Measurements from ENCODE around the gene ANKRD24. TPM values are rescaled to one million over a fixed set of nuclear protein-coding genes. Genes with fewer than 3 reads are reported as not detected.

The ANKRD24 gene
- total and polyA plus RNA-seq, 4 donors = 0.28 to 2.5 (median 1.4) TPM

DNA sequence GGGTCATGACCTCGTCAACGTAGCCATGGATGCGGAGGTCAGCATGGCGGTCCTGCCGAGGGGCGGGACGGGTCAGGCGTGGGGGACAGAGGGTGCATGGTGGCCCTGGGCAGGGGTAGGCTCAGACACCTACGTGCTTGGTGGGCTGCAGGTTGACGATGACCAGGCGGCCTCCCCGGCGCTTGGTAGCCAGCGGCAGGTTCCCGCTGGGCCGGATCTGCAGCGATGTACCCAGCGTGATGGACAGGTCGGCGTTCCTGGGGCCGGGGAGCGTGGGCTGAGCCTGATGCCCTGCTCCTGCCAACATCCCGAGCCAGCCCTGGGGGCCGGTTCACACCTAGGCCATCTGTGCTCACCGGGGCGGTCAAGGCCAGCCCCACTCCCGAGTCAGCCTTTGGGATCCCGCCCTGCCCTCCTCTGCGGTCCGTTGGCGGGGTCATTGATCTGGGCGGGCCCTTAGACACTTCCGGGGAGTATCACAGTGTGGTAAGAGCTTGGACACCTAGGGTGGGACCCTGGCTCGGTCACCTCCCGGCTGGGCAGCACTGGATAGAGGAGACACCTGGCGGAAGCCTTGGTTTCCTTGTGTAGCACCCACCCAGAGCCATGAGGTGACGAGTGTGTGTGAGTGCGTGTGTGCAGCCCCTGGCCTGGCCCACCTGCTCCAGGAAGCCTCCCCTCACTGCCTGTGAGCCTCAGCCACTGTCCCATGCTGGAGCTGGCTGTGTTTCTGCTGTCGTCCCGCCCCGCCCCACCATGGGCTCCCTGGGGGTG lies 7.4 kb upstream of the ANKRD24 start:
- Histone ChIP-seq H3K27ac (ENCODE audit: low read depth in 1 of 2, low read length in 2 of 2) (no peak overlapping the region), H3K9ac (ENCODE audit: low read depth in 1 of 2, low read length in 2 of 2) (no peak overlapping the region), H3K4me3 (ENCODE audit: low read depth in 1 of 3, low read length in 3 of 3) (no peak overlapping the region), H3K9me3 (ENCODE audit: control insufficient read depth in 4 of 4, low read length in 3 of 4) (no peaks in the 10 kb centered on the region), H3K36me3 (ENCODE audit: control insufficient read depth in 4 of 4, insufficient read depth in 3 of 4, low read depth in 1 of 4, low read length in 3 of 4) (peaks cover 8 to 14% (median 12%) of the 10 kb centered on the region in 4 donors), H3K4me1 (ENCODE audit: control insufficient read depth in 4 of 4, insufficient read depth in 4 of 4, low read length in 3 of 4) (peaks cover 0 to 4% (median 0%) of the 10 kb centered on the region in 4 donors), H3K27me3 (ENCODE audit: control insufficient read depth in 4 of 4, insufficient read depth in 4 of 4, low read length in 3 of 4) (no peaks in the 10 kb centered on the region)
- 85% methylated on average over 41 of the region's 41 CpGs for WGBS
- TF ChIP-seq RXRA (IDR thresholded peaks at IDR 0.05) = peak; percentile 14 to 49
- TF ChIP-seq FOXA1 (IDR thresholded peaks at IDR 0.05) = no peak
- TF ChIP-seq YY1 (IDR thresholded peaks at IDR 0.05) = no peak
- TF ChIP-seq NR2F2 (IDR thresholded peaks at IDR 0.05) = no peak
- TF ChIP-seq TAF1 (conservative IDR thresholded peaks at IDR 0.05) = no peak
- DNase-seq (ENCODE audit: low spot score) = no peak

DNA sequence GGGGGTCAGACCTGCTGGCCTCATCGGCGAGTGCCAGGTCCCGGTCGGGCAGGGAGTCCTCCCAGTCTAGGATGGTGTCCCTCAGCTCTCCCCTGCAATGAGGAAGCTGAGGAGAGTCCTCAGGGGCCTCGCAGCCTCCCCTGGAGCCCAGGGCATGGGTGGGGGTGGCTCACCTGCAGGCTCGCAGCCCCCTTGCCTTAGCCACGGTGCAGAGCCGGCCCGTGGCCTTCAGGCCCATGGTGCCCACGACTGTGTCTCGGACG lies 6.9 kb upstream of the ANKRD24 start:
- no peak for TF ChIP-seq HNF4A (conservative IDR thresholded peaks at IDR 0.05)
- no peak for DNase-seq (ENCODE audit: low spot score)
- WGBS = 95% methylated on average over 12 of the region's 12 CpGs
- Histone ChIP-seq H3K27ac (ENCODE audit: low read depth in 1 of 2, low read length in 2 of 2) (no peak overlapping the region), H3K4me1 (ENCODE audit: control insufficient read depth in 4 of 4, insufficient read depth in 4 of 4, low read length in 3 of 4) (peaks cover 2 to 7% (median 3%) of the 10 kb centered on the region in 4 donors), H3K4me3 (ENCODE audit: low read depth in 1 of 3, low read length in 3 of 3) (no peak overlapping the region), H3K27me3 (ENCODE audit: control insufficient read depth in 4 of 4, insufficient read depth in 4 of 4, low read length in 3 of 4) (no peaks in the 10 kb centered on the region), H3K36me3 (ENCODE audit: control insufficient read depth in 4 of 4, insufficient read depth in 3 of 4, low read depth in 1 of 4, low read length in 3 of 4) (peaks cover 7 to 13% (median 11%) of the 10 kb centered on the region in 4 donors), H3K9me3 (ENCODE audit: control insufficient read depth in 4 of 4, low read length in 3 of 4) (no peaks in the 10 kb centered on the region), H3K9ac (ENCODE audit: low read depth in 1 of 2, low read length in 2 of 2) (no peak overlapping the region)

DNA sequence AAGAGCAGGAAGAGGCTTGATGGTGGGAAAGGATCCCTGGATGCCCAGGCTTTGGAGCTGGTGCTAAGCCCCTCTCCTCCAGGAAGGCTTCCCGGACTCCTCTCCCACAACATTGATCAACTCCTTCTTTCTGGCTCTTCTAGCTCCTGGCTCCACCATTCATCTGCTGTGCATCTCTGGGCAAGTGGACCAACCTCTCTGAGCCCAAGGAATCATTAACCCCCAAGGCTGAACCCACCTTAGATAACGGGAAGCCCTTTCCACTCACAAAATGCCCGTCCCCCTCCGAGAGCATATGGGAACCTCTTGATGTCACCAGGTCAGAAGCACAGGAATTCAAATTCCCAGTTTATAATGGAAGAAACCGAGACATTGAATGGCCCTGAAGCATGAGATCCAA lies 5.3 kb upstream of the ANKRD24 start:
- H3K27me3 ChIP-seq (ENCODE audit: control insufficient read depth in 4 of 4, insufficient read depth in 4 of 4, low read length in 3 of 4) = no peaks in the 10 kb centered on the region
- no peak for DNase-seq (ENCODE audit: low spot score)
- H3K4me3 ChIP-seq (ENCODE audit: low read depth in 1 of 3, low read length in 3 of 3) = no peak overlapping the region
- no peak for TF ChIP-seq EGR1 (IDR thresholded peaks at IDR 0.05; ENCODE audit: low read depth in 2 of 2)
- TF ChIP-seq, protein P1, sequence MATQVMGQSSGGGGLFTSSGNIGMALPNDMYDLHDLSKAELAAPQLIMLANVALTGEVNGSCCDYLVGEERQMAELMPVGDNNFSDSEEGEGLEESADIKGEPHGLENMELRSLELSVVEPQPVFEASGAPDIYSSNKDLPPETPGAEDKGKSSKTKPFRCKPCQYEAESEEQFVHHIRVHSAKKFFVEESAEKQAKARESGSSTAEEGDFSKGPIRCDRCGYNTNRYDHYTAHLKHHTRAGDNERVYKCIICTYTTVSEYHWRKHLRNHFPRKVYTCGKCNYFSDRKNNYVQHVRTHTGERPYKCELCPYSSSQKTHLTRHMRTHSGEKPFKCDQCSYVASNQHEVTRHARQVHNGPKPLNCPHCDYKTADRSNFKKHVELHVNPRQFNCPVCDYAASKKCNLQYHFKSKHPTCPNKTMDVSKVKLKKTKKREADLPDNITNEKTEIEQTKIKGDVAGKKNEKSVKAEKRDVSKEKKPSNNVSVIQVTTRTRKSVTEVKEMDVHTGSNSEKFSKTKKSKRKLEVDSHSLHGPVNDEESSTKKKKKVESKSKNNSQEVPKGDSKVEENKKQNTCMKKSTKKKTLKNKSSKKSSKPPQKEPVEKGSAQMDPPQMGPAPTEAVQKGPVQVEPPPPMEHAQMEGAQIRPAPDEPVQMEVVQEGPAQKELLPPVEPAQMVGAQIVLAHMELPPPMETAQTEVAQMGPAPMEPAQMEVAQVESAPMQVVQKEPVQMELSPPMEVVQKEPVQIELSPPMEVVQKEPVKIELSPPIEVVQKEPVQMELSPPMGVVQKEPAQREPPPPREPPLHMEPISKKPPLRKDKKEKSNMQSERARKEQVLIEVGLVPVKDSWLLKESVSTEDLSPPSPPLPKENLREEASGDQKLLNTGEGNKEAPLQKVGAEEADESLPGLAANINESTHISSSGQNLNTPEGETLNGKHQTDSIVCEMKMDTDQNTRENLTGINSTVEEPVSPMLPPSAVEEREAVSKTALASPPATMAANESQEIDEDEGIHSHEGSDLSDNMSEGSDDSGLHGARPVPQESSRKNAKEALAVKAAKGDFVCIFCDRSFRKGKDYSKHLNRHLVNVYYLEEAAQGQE (IDR thresholded peaks at IDR 0.05) = no peak
- TF ChIP-seq FOXA2 (IDR thresholded peaks at IDR 0.05) = no peak
- no peak for TF ChIP-seq FOXA1 (IDR thresholded peaks at IDR 0.05)
- no peak for TF ChIP-seq HNF4A (conservative IDR thresholded peaks at IDR 0.05)
- no peaks in the 10 kb centered on the region for H3K9me3 ChIP-seq (ENCODE audit: control insufficient read depth in 4 of 4, low read length in 3 of 4)
- peaks cover 10 to 22% (median 17%) of the 10 kb centered on the region in 4 donors for H3K4me1 ChIP-seq (ENCODE audit: control insufficient read depth in 4 of 4, insufficient read depth in 4 of 4, low read length in 3 of 4)
- 97% methylated on average over 5 of the region's 5 CpGs for WGBS
- peaks cover 0 to 2% (median 1%) of the 10 kb centered on the region in 4 donors for H3K36me3 ChIP-seq (ENCODE audit: control insufficient read depth in 4 of 4, insufficient read depth in 3 of 4, low read depth in 1 of 4, low read length in 3 of 4)
- no peak overlapping the region for H3K9ac ChIP-seq (ENCODE audit: low read depth in 1 of 2, low read length in 2 of 2)
- no peak overlapping the region for H3K27ac ChIP-seq (ENCODE audit: low read depth in 1 of 2, low read length in 2 of 2)

DNA sequence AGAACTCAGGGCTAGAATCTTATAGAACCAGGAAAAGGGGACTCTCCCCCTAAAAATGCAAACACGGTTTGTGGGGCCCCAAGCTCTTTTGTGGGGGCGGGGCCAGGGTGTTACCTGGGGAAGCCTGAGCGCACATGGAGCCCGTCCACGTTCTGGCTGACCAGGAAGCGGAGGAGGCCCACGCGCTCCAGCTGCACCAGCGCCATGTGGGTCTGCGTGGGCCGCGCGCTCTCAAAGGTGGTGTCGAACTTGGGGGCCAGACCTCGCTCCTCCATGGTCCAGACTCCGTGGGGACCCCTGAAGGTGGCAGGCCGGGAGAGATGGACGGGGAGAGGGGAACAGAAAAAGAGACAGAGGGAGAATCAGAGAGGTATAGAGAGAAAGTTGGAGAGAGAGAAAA lies 3.5 kb upstream of the ANKRD24 start:
- H3K36me3 ChIP-seq (ENCODE audit: control insufficient read depth in 4 of 4, insufficient read depth in 3 of 4, low read depth in 1 of 4, low read length in 3 of 4) = peaks cover 0 to 2% (median under 1%) of the 10 kb centered on the region in 4 donors
- no peak overlapping the region for H3K27ac ChIP-seq (ENCODE audit: low read depth in 1 of 2, low read length in 2 of 2)
- no peak overlapping the region for H3K4me3 ChIP-seq (ENCODE audit: low read depth in 1 of 3, low read length in 3 of 3)
- no peaks in the 10 kb centered on the region for H3K27me3 ChIP-seq (ENCODE audit: control insufficient read depth in 4 of 4, insufficient read depth in 4 of 4, low read length in 3 of 4)
- 96% methylated on average over 18 of the region's 18 CpGs for WGBS
- no peaks in the 10 kb centered on the region for H3K9me3 ChIP-seq (ENCODE audit: control insufficient read depth in 4 of 4, low read length in 3 of 4)
- H3K9ac ChIP-seq (ENCODE audit: low read depth in 1 of 2, low read length in 2 of 2) = no peak overlapping the region
- peaks cover 13 to 34% (median 21%) of the 10 kb centered on the region in 4 donors for H3K4me1 ChIP-seq (ENCODE audit: control insufficient read depth in 4 of 4, insufficient read depth in 4 of 4, low read length in 3 of 4)
- no peak for DNase-seq (ENCODE audit: low spot score)
- TF ChIP-seq HNF4A (conservative IDR thresholded peaks at IDR 0.05) (no peak), YY1 (IDR thresholded peaks at IDR 0.05) (no peak), HNF4G (IDR thresholded peaks at IDR 0.05) (no peak), RXRA (IDR thresholded peaks at IDR 0.05) (no peak), JUND (IDR thresholded peaks at IDR 0.05) (no peak), FOXA1 (IDR thresholded peaks at IDR 0.05) (no peak)
- TF ChIP-seq, protein P2, sequence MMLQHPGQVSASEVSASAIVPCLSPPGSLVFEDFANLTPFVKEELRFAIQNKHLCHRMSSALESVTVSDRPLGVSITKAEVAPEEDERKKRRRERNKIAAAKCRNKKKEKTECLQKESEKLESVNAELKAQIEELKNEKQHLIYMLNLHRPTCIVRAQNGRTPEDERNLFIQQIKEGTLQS (IDR thresholded peaks at IDR 0.05) = no peak
- TF ChIP-seq, protein P1 (IDR thresholded peaks at IDR 0.05) = no peak
- TF ChIP-seq, protein P3, sequence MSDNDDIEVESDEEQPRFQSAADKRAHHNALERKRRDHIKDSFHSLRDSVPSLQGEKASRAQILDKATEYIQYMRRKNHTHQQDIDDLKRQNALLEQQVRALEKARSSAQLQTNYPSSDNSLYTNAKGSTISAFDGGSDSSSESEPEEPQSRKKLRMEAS (IDR thresholded peaks at IDR 0.05) = no peak

All from liver (tissue), 9 donors.